ENCODE measurements around the gene ZNF407. TPM values are rescaled to one million over a fixed set of nuclear protein-coding genes. Genes with fewer than 3 reads are reported as not detected.

The ZNF407 gene
- total RNA-seq, 1 donor from 2014 or later, result 10.6 TPM

DNA sequence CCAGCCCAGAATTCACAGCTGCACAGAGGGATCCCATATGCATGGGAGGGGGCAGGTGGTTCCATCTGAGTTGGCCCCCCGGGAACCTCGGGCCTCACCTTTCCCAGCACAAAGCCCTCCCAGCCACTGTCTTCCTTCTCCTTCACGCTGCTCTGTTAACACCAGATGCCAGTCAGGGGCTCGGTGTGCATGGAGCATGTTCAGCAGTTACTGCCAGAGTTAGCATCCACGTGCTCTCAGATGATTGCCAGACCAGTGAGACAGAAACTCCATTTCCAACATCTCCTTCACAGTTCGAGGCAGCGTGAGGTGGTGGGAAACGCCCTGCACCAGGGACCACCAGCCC lies 510.2 kb downstream of the ZNF407 start:
- no peak overlapping the region for H3K27ac ChIP-seq (replicated peaks)
- no peaks in the 10 kb centered on the region for H3K4me1 ChIP-seq
- no peak for DNase-seq
- no peak overlapping the region for H3K4me3 ChIP-seq
- intact Hi-C loops (cut with micrococcal nuclease), result no loop called here
- TF ChIP-seq, protein P1, sequence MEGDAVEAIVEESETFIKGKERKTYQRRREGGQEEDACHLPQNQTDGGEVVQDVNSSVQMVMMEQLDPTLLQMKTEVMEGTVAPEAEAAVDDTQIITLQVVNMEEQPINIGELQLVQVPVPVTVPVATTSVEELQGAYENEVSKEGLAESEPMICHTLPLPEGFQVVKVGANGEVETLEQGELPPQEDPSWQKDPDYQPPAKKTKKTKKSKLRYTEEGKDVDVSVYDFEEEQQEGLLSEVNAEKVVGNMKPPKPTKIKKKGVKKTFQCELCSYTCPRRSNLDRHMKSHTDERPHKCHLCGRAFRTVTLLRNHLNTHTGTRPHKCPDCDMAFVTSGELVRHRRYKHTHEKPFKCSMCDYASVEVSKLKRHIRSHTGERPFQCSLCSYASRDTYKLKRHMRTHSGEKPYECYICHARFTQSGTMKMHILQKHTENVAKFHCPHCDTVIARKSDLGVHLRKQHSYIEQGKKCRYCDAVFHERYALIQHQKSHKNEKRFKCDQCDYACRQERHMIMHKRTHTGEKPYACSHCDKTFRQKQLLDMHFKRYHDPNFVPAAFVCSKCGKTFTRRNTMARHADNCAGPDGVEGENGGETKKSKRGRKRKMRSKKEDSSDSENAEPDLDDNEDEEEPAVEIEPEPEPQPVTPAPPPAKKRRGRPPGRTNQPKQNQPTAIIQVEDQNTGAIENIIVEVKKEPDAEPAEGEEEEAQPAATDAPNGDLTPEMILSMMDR (IDR thresholded peaks at IDR 0.05; ENCODE audit: borderline replicate concordance), result no peak
- H3K27me3 ChIP-seq (ENCODE audit: low read depth), result peaks cover 6% of the 10 kb centered on the region
- no peaks in the 10 kb centered on the region for H3K36me3 ChIP-seq
- H3K9me3 ChIP-seq (replicated peaks), result no peaks in the 10 kb centered on the region

DNA sequence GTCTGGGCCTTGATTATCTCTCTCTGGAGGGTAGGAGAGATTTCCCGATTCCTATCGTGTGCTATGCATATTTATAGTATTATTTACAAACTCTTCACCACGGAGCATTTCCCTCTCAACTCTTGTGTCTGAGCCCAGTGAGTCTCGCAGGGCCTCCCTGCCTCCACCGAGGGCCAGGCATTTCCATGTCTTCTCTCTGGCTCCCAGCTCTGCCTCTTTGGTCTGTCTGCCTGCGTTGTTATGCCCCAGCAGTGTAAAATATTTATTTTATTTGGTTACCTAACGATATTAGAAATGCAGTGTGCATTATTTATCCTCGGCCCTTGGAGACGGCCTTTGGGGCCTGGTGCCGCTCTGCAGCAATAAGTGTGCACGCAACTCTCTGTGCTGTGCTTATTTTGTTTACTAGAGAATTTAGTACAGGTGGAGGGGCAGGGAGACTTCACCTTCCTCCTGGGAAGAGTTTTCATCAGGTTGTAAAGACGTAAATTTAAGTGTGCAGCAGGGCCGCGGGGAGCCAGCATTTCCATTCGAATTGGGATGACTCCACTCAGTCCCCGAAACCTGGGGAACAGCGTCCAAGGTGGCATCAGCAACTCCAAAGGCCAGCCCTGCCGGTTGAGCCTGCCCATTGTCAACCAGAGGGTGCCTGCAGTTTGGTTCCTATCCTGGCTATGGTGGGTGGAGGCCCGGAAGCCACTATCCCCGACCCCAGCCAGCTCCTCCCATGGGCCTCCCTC lies 511.1 kb downstream of the ZNF407 start:
- no peak for DNase-seq
- intact Hi-C loops (cut with micrococcal nuclease), result no loop called here
- Histone ChIP-seq H3K27ac (replicated peaks) (no peak overlapping the region), H3K9me3 (replicated peaks) (no peaks in the 10 kb centered on the region), H3K27me3 (ENCODE audit: low read depth) (peaks cover 6% of the 10 kb centered on the region), H3K4me1 (no peaks in the 10 kb centered on the region), H3K4me3 (no peak overlapping the region), H3K36me3 (no peaks in the 10 kb centered on the region)
- TF ChIP-seq, protein P1 (IDR thresholded peaks at IDR 0.05; ENCODE audit: borderline replicate concordance), result no peak

DNA sequence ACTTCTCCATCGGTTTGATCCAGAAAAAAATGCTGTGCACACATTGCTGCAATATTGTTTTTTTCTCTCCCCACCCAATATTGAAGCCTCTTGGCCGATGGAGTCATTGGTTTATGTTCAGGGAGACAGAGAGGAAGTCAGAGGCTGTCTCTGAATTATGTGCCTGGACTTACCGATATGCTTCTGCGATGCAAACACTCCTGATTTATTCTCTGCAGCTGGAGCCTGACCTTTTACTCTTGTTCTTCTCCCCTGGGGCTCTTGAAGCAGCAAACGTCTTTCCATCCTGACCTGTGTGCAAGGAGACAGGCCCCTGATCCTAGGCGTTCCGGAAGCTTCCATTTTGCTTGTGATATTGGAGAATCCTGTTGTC lies 511.6 kb downstream of the ZNF407 start:
- Histone ChIP-seq H3K36me3 (no peaks in the 10 kb centered on the region), H3K27me3 (ENCODE audit: low read depth) (peaks cover 6% of the 10 kb centered on the region), H3K4me3 (no peak overlapping the region), H3K9me3 (replicated peaks) (no peaks in the 10 kb centered on the region), H3K4me1 (no peaks in the 10 kb centered on the region), H3K27ac (replicated peaks) (no peak overlapping the region)
- intact Hi-C loops (cut with micrococcal nuclease), result no loop called here
- DNase-seq, result no peak
- TF ChIP-seq, protein P1 (IDR thresholded peaks at IDR 0.05; ENCODE audit: borderline replicate concordance), result no peak

DNA sequence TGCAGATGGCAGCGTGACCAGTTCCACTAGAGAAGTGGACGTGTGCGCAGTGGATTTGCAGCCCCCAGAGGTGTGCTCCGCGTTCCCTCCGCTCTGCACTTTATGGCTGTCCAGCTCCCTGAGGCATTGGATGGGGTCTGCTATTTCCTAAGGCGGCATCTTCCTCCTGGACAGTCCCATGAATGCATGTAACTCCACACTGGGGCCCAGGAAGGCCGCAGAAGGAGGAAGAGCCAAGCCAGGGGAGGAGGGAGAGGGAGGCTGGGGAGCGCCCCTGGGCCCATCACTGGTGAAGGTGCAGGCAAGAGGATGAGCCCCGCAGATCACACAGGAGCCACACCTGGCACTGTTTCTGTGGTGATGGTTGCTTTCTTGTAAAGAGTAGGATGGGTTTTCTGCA lies 512.1 kb downstream of the ZNF407 start:
- Histone ChIP-seq H3K27me3 (ENCODE audit: low read depth) (peaks cover 6% of the 10 kb centered on the region), H3K36me3 (no peaks in the 10 kb centered on the region), H3K9me3 (replicated peaks) (no peaks in the 10 kb centered on the region), H3K4me3 (no peak overlapping the region), H3K27ac (replicated peaks) (no peak overlapping the region), H3K4me1 (no peaks in the 10 kb centered on the region)
- DNase-seq, result no peak
- TF ChIP-seq, protein P1 (IDR thresholded peaks at IDR 0.05; ENCODE audit: borderline replicate concordance), result no peak
- intact Hi-C loops (cut with micrococcal nuclease), result no loop called here

DNA sequence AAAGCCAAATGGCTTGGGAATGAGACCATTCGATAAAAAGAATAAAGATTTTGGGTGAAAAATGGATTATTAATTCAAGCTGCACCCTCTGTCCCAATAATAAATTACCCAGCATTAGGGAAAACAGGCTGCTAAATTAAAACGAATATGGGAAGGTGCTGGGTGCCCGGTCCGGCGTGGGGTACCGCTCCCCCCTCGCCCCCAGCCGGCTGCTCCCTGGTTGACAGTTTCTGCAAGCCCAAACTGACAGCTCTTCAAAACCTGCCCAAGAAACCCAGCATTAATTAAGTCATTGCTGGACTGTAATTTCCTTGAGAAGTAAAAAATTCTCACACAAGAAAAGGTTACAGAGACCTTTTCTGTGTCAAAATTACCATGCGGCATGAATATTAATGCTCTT lies 512.6 kb downstream of the ZNF407 start:
- Histone ChIP-seq H3K27me3 (ENCODE audit: low read depth) (peaks cover 6% of the 10 kb centered on the region), H3K36me3 (no peaks in the 10 kb centered on the region), H3K4me1 (no peaks in the 10 kb centered on the region), H3K9me3 (replicated peaks) (no peaks in the 10 kb centered on the region), H3K27ac (replicated peaks) (no peak overlapping the region), H3K4me3 (no peak overlapping the region)
- TF ChIP-seq, protein P1 (IDR thresholded peaks at IDR 0.05; ENCODE audit: borderline replicate concordance), result no peak
- no peak for DNase-seq
- intact Hi-C loops (cut with micrococcal nuclease), result no loop called here
